Astrocyte (in vitro differentiated cells and primary cell): ENCODE results near the gene HS6ST3. TPM values are rescaled to one million over a fixed set of nuclear protein-coding genes. Genes with fewer than 3 reads are reported as not detected.

Experiments used
- DNase-seq: peaks from one replicate; pipeline ENCODE4 v3.0.0-alpha.2; 2010; ENCODE audit warnings: low read depth
- FAIRE-seq: peaks from 2 replicates; lab custom pipeline; 2011; peaks lifted over from hg19 to GRCh38; lab: Jason Lieb, UNC
- H2AFZ ChIP-seq: 2 replicates; pipeline ENCODE4 v1.6.0; 2012; ENCODE audit warnings: low read depth, low read length, inconsistent platforms
- H3K27ac ChIP-seq: 2 replicates; pipeline ENCODE4 v1.5.1; 2011; ENCODE audit warnings: low read depth, low read length, inconsistent platforms
- H3K27me3 ChIP-seq: 2 replicates; pipeline ENCODE4 v1.6.0; 2011; ENCODE audit warnings: low read length, inconsistent platforms; ENCODE audit not compliant: insufficient read depth
- H3K36me3 ChIP-seq: 2 replicates; pipeline ENCODE4 v1.5.1; 2011; ENCODE audit warnings: low read length, inconsistent platforms; ENCODE audit not compliant: insufficient read depth
- H3K4me1 ChIP-seq: 2 replicates; pipeline ENCODE4 v1.5.1; 2011; ENCODE audit warnings: low read length, inconsistent platforms; ENCODE audit not compliant: insufficient read depth
- H3K4me2 ChIP-seq: 2 replicates; pipeline ENCODE4 v1.6.0; 2012; ENCODE audit warnings: low read length, inconsistent platforms
- H3K4me3 ChIP-seq: 2 replicates; pipeline ENCODE4 v1.5.1; 2011; ENCODE audit warnings: low read depth, mild to moderate bottlenecking, low read length, inconsistent platforms; ENCODE audit not compliant: insufficient read depth
- H3K79me2 ChIP-seq: 2 replicates; pipeline ENCODE4 v1.6.0; 2012; ENCODE audit warnings: mild to moderate bottlenecking, low read length, inconsistent platforms; ENCODE audit not compliant: insufficient read depth
- H3K9ac ChIP-seq: 2 replicates; pipeline ENCODE4 v1.6.0; 2012; ENCODE audit warnings: mild to moderate bottlenecking, low read length, inconsistent platforms
- H3K9me3 ChIP-seq: 2 replicates; pipeline ENCODE4 v1.5.1; 2012; ENCODE audit warnings: low read depth, mild to moderate bottlenecking, low read length, inconsistent platforms; ENCODE audit not compliant: insufficient read depth
- H4K20me1 ChIP-seq: 2 replicates; pipeline ENCODE4 v1.6.0; 2012; ENCODE audit warnings: low read length, inconsistent platforms; ENCODE audit not compliant: insufficient read depth
- H3K27ac Mint-ChIP-seq: one replicate; pipeline ENCODE4 v1.8.0; 2021; ENCODE audit warnings: mild to moderate bottlenecking, mixed read lengths; ENCODE audit not compliant: unreplicated experiment
- H3K27me3 Mint-ChIP-seq: one replicate; pipeline ENCODE4 v1.8.0; 2021; ENCODE audit warnings: low read depth, mixed read lengths; ENCODE audit not compliant: unreplicated experiment
- H3K36me3 Mint-ChIP-seq: one replicate; pipeline ENCODE4 v1.8.0; 2021; ENCODE audit warnings: low read depth, mixed read lengths; ENCODE audit not compliant: unreplicated experiment
- H3K4me1 Mint-ChIP-seq: one replicate; pipeline ENCODE4 v1.8.0; 2021; ENCODE audit warnings: low read depth, mixed read lengths; ENCODE audit not compliant: unreplicated experiment
- H3K4me3 Mint-ChIP-seq: one replicate; pipeline ENCODE4 v1.8.0; 2021; ENCODE audit warnings: mild to moderate bottlenecking, moderate library complexity, mixed read lengths; ENCODE audit not compliant: unreplicated experiment
- H3K9me3 Mint-ChIP-seq: one replicate; pipeline ENCODE4 v1.8.0; 2021; ENCODE audit warnings: mild to moderate bottlenecking, mixed read lengths; ENCODE audit not compliant: unreplicated experiment
- EZH2 ChIP-seq: IDR thresholded peaks from 2 replicates; pipeline ENCODE4 v1.6.1; 2012; ENCODE audit warnings: mild to moderate bottlenecking, low read length, inconsistent platforms; ENCODE audit not compliant: insufficient read depth
- total RNA-seq: library from RNA; stranded (reverse); gene quantifications from 2 replicates; pipeline ENCODE4 v1.2.1, GENCODE V29; 2021
- TF ChIP-seq, protein P1 (sequence below): IDR thresholded peaks from 2 replicates; pipeline ENCODE4 v1.5.1; 2011; ENCODE audit warnings: low read depth, mild to moderate bottlenecking, inconsistent platforms, low read length, moderate library complexity; ENCODE audit not compliant: insufficient read depth

The HS6ST3 gene
- total RNA-seq, 1 donor from 2014 or later: 0.07 TPM

- Histone ChIP-seq H3K4me3 (no peak overlapping the region), H3K36me3 (no peaks in the 10 kb centered on the region), H3K4me1 (no peaks in the 10 kb centered on the region), H3K79me2 (no peaks in the 10 kb centered on the region), H3K27ac (no peak overlapping the region), H3K9me3 (no peaks in the 10 kb centered on the region), H4K20me1 (no peaks in the 10 kb centered on the region), H3K4me2 (no peak overlapping the region), H2AFZ (no peak overlapping the region), H3K27me3 (no peaks in the 10 kb centered on the region), H3K9ac (no peak overlapping the region)
- TF ChIP-seq, protein P1, sequence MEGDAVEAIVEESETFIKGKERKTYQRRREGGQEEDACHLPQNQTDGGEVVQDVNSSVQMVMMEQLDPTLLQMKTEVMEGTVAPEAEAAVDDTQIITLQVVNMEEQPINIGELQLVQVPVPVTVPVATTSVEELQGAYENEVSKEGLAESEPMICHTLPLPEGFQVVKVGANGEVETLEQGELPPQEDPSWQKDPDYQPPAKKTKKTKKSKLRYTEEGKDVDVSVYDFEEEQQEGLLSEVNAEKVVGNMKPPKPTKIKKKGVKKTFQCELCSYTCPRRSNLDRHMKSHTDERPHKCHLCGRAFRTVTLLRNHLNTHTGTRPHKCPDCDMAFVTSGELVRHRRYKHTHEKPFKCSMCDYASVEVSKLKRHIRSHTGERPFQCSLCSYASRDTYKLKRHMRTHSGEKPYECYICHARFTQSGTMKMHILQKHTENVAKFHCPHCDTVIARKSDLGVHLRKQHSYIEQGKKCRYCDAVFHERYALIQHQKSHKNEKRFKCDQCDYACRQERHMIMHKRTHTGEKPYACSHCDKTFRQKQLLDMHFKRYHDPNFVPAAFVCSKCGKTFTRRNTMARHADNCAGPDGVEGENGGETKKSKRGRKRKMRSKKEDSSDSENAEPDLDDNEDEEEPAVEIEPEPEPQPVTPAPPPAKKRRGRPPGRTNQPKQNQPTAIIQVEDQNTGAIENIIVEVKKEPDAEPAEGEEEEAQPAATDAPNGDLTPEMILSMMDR: no peak
- TF ChIP-seq EZH2: no peak
- no peak overlapping the region for H3K27ac Mint-ChIP-seq
- H3K27me3 Mint-ChIP-seq: no peaks in the 10 kb centered on the region
- no peaks in the 10 kb centered on the region for H3K4me1 Mint-ChIP-seq
- H3K9me3 Mint-ChIP-seq: no peaks in the 10 kb centered on the region
- H3K36me3 Mint-ChIP-seq: no peaks in the 10 kb centered on the region
- no peak overlapping the region for H3K4me3 Mint-ChIP-seq
- DNase-seq (no peak), FAIRE-seq (no peak)
Observed at GRCh38 chr13:96221471-96221870, 131.6 kb downstream of the HS6ST3 start.

DNA sequence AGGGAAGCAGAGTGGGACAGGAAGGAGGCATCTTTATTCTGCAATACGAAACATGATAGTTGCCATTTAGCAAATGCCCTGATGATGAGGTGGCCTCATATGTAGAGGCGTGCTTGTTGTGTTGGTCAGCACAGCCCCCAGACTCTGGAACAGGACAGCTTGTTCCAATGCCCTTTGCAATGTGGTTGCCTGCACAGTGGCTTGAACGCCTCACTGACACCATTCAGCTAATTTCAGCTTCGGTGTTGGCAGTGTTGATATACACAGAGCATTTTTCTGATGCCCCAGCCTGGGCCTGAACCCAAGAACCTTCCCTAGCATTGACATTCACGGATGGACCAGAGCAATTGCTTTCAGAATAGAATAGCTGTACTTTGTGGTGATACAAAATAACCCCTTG lies 133.3 kb downstream of the HS6ST3 start:
- no peaks in the 10 kb centered on the region for H3K79me2 ChIP-seq
- H3K9ac ChIP-seq: no peak overlapping the region
- H3K27ac Mint-ChIP-seq: no peak overlapping the region
- no peaks in the 10 kb centered on the region for H3K27me3 ChIP-seq
- no peak overlapping the region for H3K27ac ChIP-seq
- no peak overlapping the region for H2AFZ ChIP-seq
- H3K4me3 ChIP-seq: no peak overlapping the region
- H4K20me1 ChIP-seq: no peaks in the 10 kb centered on the region
- no peaks in the 10 kb centered on the region for H3K4me1 Mint-ChIP-seq
- TF ChIP-seq, protein P1: no peak
- TF ChIP-seq EZH2: no peak
- H3K9me3 ChIP-seq: no peaks in the 10 kb centered on the region
- no peak for FAIRE-seq
- no peaks in the 10 kb centered on the region for H3K4me1 ChIP-seq
- no peaks in the 10 kb centered on the region for H3K9me3 Mint-ChIP-seq
- H3K4me3 Mint-ChIP-seq: no peak overlapping the region
- no peaks in the 10 kb centered on the region for H3K36me3 ChIP-seq
- no peaks in the 10 kb centered on the region for H3K36me3 Mint-ChIP-seq
- no peak for DNase-seq
- no peak overlapping the region for H3K4me2 ChIP-seq
- H3K27me3 Mint-ChIP-seq: no peaks in the 10 kb centered on the region

DNA sequence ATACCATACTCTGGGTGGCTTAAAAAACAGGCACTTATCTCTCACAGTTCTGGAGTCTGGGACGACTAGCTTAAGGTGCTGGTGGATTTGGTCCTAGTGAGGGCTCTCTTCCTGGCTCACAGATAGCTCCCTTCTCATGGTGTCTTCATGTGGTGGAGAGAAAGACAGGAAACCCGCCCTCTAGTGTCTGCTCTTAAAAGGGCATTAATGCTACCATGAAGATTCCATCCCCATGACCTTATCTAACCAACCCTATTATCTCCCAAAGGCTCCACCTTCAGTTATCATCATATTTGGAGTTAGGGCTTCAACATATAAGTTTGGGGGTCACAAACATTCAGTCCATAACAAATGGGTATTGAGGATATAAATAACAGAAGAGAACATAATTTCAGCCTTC lies 139.4 kb downstream of the HS6ST3 start:
- Histone ChIP-seq H3K36me3 (no peaks in the 10 kb centered on the region), H3K4me1 (no peaks in the 10 kb centered on the region), H3K27ac (no peak overlapping the region), H3K79me2 (no peaks in the 10 kb centered on the region), H4K20me1 (no peaks in the 10 kb centered on the region), H3K27me3 (no peaks in the 10 kb centered on the region), H3K9me3 (no peaks in the 10 kb centered on the region), H3K9ac (no peak overlapping the region), H2AFZ (no peak overlapping the region), H3K4me3 (no peak overlapping the region), H3K4me2 (no peak overlapping the region)
- FAIRE-seq (no peak), DNase-seq (no peak)
- Mint-ChIP-seq H3K4me1 (no peaks in the 10 kb centered on the region), H3K27me3 (no peaks in the 10 kb centered on the region), H3K9me3 (no peaks in the 10 kb centered on the region), H3K36me3 (no peaks in the 10 kb centered on the region), H3K27ac (no peak overlapping the region), H3K4me3 (no peak overlapping the region)
- TF ChIP-seq EZH2: no peak
- TF ChIP-seq, protein P1: peak; percentile 9
